AG09309 (cell line): ENCODE results near the gene EXOC6B.
"Not testable (repeated sequence)": the region's sequence is repeated elsewhere in the genome, so short reads cannot be mapped to it uniquely, and the experiment has no call there.

Source experiments
- DNase-seq: peaks from one replicate; pipeline ENCODE4 v3.0.0-alpha.2; 2010; ENCODE audit warnings: low read depth
- H3K4me3 ChIP-seq: 2 replicates; pipeline ENCODE4 v1.5.1; 2011; ENCODE audit warnings: mild to moderate bottlenecking, low read depth, low read length, moderate library complexity; ENCODE audit not compliant: control insufficient read depth
- TF ChIP-seq, protein P1 (sequence below): IDR thresholded peaks from 2 replicates; pipeline ENCODE4 v1.5.1; 2011; ENCODE audit warnings: mild to moderate bottlenecking, low read depth, low read length, inconsistent platforms; ENCODE audit not compliant: insufficient read depth, control insufficient read depth; ENCODE audit errors: missing control alignments

EXOC6B gene

GRCh38 chr2:72649810-72650209, 176.0 kb downstream of the EXOC6B start:
- no peak overlapping the region for H3K4me3 ChIP-seq
- no peak for DNase-seq
- TF ChIP-seq, protein P1, sequence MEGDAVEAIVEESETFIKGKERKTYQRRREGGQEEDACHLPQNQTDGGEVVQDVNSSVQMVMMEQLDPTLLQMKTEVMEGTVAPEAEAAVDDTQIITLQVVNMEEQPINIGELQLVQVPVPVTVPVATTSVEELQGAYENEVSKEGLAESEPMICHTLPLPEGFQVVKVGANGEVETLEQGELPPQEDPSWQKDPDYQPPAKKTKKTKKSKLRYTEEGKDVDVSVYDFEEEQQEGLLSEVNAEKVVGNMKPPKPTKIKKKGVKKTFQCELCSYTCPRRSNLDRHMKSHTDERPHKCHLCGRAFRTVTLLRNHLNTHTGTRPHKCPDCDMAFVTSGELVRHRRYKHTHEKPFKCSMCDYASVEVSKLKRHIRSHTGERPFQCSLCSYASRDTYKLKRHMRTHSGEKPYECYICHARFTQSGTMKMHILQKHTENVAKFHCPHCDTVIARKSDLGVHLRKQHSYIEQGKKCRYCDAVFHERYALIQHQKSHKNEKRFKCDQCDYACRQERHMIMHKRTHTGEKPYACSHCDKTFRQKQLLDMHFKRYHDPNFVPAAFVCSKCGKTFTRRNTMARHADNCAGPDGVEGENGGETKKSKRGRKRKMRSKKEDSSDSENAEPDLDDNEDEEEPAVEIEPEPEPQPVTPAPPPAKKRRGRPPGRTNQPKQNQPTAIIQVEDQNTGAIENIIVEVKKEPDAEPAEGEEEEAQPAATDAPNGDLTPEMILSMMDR: no peak

DNA sequence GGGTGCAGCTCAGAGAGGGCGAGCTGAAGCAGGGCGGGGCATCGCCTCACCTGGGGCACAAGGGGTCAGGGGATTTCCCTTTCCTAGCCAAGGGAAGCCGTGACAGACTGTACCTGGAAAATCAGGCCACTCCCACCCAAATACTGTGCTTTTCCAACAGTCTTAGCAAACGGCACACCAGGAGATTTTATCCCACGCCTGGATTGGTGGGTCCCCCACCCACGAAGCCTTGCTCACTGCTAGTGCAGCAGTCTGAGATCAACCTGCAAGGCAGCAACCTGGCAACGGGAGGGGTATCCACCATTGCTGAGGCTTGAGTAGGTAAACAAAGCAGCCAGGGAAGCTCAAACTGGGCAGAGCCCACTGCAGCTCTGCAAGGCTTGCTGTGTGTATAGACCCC, 184.6 kb downstream of the EXOC6B start:
- H3K4me3 ChIP-seq, DNase-seq: not testable (repeated sequence)

DNA sequence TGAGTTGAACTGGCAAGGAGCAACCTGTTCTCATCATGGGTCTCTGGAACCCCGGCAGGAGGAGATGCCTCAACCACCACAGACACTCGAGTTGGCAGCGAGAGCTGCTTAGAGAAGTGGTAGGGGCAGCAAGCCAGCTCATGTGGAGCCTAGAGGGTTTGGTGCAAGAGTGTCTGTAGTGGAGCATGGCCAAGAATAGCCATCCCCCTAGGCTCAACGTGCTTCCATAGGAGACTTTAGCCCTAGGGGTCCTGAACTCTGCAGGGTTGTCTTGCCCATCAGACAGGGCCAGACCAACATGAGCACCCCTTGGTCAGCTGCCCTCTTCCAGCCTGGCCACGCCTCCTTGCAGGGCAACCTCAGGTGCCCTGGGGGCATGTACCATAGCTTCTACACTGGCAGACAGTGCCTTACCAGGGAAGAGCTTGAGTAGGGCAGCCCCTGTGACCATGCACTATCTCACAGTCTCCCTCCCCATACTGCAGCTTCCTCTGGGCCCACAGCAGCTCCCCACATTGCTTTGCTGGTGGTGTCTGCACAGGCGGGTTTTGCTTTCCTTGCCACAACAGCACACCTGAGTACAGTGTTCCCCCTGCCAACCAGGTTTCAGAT, 187.1 kb downstream of the EXOC6B start:
- TF ChIP-seq, protein P1: no peak
- no peak for DNase-seq
- H3K4me3 ChIP-seq: no peak overlapping the region

GRCh38 chr2:72636210-72636609, 189.6 kb downstream of the EXOC6B start:
- no peak overlapping the region for H3K4me3 ChIP-seq
- TF ChIP-seq, protein P1: no peak
- DNase-seq: no peak

- TF ChIP-seq, protein P1: no peak
- no peak overlapping the region for H3K4me3 ChIP-seq
- DNase-seq: no peak
Measured at GRCh38 chr2:72630767-72631166, 195.1 kb downstream of the EXOC6B start.

- TF ChIP-seq, protein P1: no peak
- DNase-seq: no peak
- H3K4me3 ChIP-seq: no peak overlapping the region
Measured at GRCh38 chr2:72629062-72629461, 196.8 kb downstream of the EXOC6B start.

- TF ChIP-seq, protein P1: no peak
- no peak overlapping the region for H3K4me3 ChIP-seq
- no peak for DNase-seq
Measured at GRCh38 chr2:72627083-72627482, 198.8 kb downstream of the EXOC6B start.
